ENCODE measurements around the gene RIT2. TPM values are rescaled to one million over a fixed set of nuclear protein-coding genes. Genes with fewer than 3 reads are reported as not detected.

The RIT2 gene
- total RNA-seq, 2 donors from 2014 or later, result not detected

DNA sequence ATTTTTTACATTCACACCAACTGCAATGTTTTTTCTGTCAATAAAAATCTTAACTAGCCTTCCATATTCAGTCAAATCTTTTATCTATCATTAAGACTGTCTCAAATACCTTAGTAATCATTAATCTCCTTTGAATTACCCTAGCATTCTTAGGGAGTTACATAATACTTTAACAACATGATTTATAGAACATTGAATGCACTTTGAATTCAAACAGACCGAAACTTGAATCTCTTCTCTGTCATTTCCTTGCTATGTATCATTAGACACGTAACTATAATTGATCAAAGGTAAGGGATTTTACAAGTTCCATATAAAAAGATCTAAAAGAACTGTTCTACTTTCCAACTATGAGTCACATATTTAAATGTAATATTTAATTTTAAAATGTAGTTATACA is 330.9 kb downstream of the RIT2 start:
- no peaks in the 10 kb centered on the region for H3K36me3 Mint-ChIP-seq (ENCODE audit: low read depth)
- no peak for ATAC-seq (replicated peaks)
- no peak overlapping the region for H3K4me3 Mint-ChIP-seq
- H3K4me1 Mint-ChIP-seq, result no peaks in the 10 kb centered on the region
- H3K9me3 Mint-ChIP-seq, result peaks cover 4% of the 10 kb centered on the region
- H3K27me3 Mint-ChIP-seq, result no peaks in the 10 kb centered on the region
- no peak overlapping the region for H3K27ac Mint-ChIP-seq

DNA sequence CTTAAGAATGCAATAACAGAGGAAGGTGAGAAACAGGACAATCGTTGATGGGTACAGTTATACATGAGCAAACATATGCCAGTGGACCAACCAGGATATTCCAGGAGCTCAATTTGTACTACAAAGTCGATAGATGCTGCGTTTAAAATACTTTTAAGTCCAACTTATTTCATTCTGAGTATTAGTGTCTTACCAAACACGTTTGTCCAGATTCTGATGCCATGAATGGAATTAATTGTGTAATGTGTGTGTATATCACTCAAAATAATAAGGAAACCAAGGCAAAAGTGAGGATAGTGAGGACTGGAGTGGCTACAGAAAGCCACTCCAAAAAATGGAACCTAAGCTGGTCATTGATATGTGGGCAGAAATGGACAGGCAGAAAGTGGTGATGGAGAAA is 332.6 kb downstream of the RIT2 start:
- Mint-ChIP-seq H3K4me3 (no peak overlapping the region), H3K4me1 (no peaks in the 10 kb centered on the region), H3K9me3 (peaks cover 3% of the 10 kb centered on the region)

DNA sequence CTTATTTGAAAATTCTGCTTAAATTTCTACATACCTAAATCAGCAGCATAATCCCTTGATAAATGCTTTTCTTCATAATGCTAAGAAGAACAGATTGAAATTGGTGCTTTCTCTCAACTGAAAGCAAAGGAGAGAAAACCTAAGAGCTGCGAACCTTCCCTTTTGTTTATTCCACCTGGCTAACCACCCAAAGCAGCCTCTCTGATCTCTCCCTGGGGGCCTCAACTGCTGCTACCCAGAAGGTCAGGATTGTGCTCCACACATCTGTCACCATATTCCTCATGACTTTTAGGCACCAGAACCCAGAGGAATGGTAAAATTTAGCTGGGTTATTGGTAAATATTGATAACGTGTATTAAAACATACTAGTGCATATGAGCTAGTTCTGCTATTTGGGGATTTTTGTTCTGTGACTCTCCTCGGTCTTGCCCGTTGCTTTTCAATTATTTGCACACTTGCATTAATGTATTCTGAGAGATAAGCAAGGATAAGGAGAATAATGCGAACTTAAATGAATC is 334.1 kb downstream of the RIT2 start:
- Mint-ChIP-seq H3K27ac (no peak overlapping the region), H3K4me1 (no peaks in the 10 kb centered on the region), H3K9me3 (peaks cover 3% of the 10 kb centered on the region), H3K4me3 (no peak overlapping the region), H3K36me3 (ENCODE audit: low read depth) (no peaks in the 10 kb centered on the region), H3K27me3 (no peaks in the 10 kb centered on the region)
- ATAC-seq (replicated peaks), result no peak

More for the DNA sequence above, 332.6 kb downstream of the RIT2 start:
- Mint-ChIP-seq H3K27ac (no peak overlapping the region), H3K36me3 (ENCODE audit: low read depth) (no peaks in the 10 kb centered on the region), H3K27me3 (no peaks in the 10 kb centered on the region)
- ATAC-seq (replicated peaks), result no peak

DNA sequence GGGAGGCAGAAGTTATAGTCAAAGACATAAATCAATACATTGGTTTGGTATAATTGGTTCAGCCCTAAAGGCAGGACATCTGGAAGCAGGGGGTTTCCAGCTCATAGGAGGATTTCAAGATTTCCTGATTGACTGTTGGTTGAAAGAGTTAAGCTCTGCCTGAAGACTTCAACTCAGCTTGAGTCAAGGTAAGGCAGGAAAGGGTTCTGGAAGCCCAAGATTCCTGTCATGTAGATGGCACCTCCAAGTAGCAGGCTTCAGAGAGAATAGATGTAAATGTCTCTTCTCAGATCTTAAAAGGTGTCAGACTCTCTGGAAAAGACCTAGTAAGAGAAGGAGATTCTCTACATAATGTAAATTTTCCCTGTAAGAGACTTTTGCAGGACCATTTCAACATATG is 335.3 kb downstream of the RIT2 start:
- no peak for ATAC-seq (replicated peaks)
- Mint-ChIP-seq H3K36me3 (ENCODE audit: low read depth) (no peaks in the 10 kb centered on the region), H3K4me3 (no peak overlapping the region), H3K27ac (no peak overlapping the region), H3K4me1 (no peaks in the 10 kb centered on the region), H3K9me3 (no peaks in the 10 kb centered on the region), H3K27me3 (no peaks in the 10 kb centered on the region)

GRCh38 chr18:42778445-42779042 is 336.9 kb downstream of the RIT2 start:
- H3K4me3 Mint-ChIP-seq, result no peak overlapping the region
- H3K27ac Mint-ChIP-seq, result no peak overlapping the region
- no peaks in the 10 kb centered on the region for H3K4me1 Mint-ChIP-seq
- no peaks in the 10 kb centered on the region for H3K9me3 Mint-ChIP-seq
- H3K27me3 Mint-ChIP-seq, result no peaks in the 10 kb centered on the region
- no peaks in the 10 kb centered on the region for H3K36me3 Mint-ChIP-seq (ENCODE audit: low read depth)
- no peak for ATAC-seq (replicated peaks)

GRCh38 chr18:42778024-42778423 is 337.5 kb downstream of the RIT2 start:
- no peak for ATAC-seq (replicated peaks)
- no peak overlapping the region for H3K4me3 Mint-ChIP-seq
- H3K27ac Mint-ChIP-seq, result no peak overlapping the region
- no peaks in the 10 kb centered on the region for H3K27me3 Mint-ChIP-seq
- H3K36me3 Mint-ChIP-seq (ENCODE audit: low read depth), result no peaks in the 10 kb centered on the region
- no peaks in the 10 kb centered on the region for H3K9me3 Mint-ChIP-seq
- H3K4me1 Mint-ChIP-seq, result no peaks in the 10 kb centered on the region

- H3K9me3 Mint-ChIP-seq, result peaks cover 4% of the 10 kb centered on the region
- H3K27me3 Mint-ChIP-seq, result no peaks in the 10 kb centered on the region
- H3K4me1 Mint-ChIP-seq, result no peaks in the 10 kb centered on the region
- H3K27ac Mint-ChIP-seq, result no peak overlapping the region
- H3K4me3 Mint-ChIP-seq, result no peak overlapping the region
- H3K36me3 Mint-ChIP-seq (ENCODE audit: low read depth), result no peaks in the 10 kb centered on the region
- ATAC-seq (replicated peaks), result no peak
These were observed 341.6 kb downstream of the RIT2 start for GRCh38 chr18:42773870-42774269.

GRCh38 chr18:42771936-42772335 is 343.5 kb downstream of the RIT2 start:
- Mint-ChIP-seq H3K9me3 (peaks cover 4% of the 10 kb centered on the region), H3K27me3 (no peaks in the 10 kb centered on the region), H3K27ac (no peak overlapping the region), H3K4me3 (no peak overlapping the region), H3K4me1 (no peaks in the 10 kb centered on the region), H3K36me3 (ENCODE audit: low read depth) (no peaks in the 10 kb centered on the region)
- ATAC-seq (replicated peaks), result no peak

DNA sequence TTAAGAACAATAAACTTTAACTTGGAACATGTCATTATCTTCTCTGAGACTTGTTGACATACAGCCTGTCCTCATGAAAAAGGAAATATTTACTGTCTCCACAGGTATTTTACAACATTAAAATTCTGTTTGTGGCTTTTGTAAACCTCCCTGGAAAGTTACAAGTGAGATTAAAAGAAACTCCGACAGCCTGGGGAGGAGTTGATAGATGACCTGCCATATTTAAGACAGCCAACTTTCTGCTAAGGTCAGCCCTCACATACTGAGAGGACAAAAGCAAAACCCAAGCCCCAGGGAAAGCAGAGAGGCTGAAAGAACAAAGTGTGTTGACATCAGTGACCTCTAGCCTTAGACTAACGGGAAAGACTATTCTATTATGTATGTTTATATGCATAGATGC is 350.2 kb downstream of the RIT2 start:
- Mint-ChIP-seq H3K4me1 (no peaks in the 10 kb centered on the region), H3K27ac (no peak overlapping the region), H3K27me3 (no peaks in the 10 kb centered on the region), H3K4me3 (no peak overlapping the region), H3K9me3 (peaks cover 10% of the 10 kb centered on the region), H3K36me3 (ENCODE audit: low read depth) (no peaks in the 10 kb centered on the region)
- ATAC-seq (replicated peaks), result no peak

GRCh38 chr18:42760290-42760689 is 355.2 kb downstream of the RIT2 start:
- H3K9me3 Mint-ChIP-seq, result peaks cover 3% of the 10 kb centered on the region
- H3K4me3 Mint-ChIP-seq, result no peak overlapping the region
- no peak overlapping the region for H3K27ac Mint-ChIP-seq
- no peak for ATAC-seq (replicated peaks)
- H3K36me3 Mint-ChIP-seq (ENCODE audit: low read depth), result no peaks in the 10 kb centered on the region
- H3K4me1 Mint-ChIP-seq, result no peaks in the 10 kb centered on the region
- H3K27me3 Mint-ChIP-seq, result no peaks in the 10 kb centered on the region

GRCh38 chr18:42758852-42759251 is 356.6 kb downstream of the RIT2 start:
- no peak overlapping the region for H3K4me3 Mint-ChIP-seq
- H3K36me3 Mint-ChIP-seq (ENCODE audit: low read depth), result no peaks in the 10 kb centered on the region
- H3K4me1 Mint-ChIP-seq, result no peaks in the 10 kb centered on the region
- H3K27ac Mint-ChIP-seq, result no peak overlapping the region
- peaks cover 3% of the 10 kb centered on the region for H3K9me3 Mint-ChIP-seq
- ATAC-seq (replicated peaks), result no peak
- no peaks in the 10 kb centered on the region for H3K27me3 Mint-ChIP-seq

DNA sequence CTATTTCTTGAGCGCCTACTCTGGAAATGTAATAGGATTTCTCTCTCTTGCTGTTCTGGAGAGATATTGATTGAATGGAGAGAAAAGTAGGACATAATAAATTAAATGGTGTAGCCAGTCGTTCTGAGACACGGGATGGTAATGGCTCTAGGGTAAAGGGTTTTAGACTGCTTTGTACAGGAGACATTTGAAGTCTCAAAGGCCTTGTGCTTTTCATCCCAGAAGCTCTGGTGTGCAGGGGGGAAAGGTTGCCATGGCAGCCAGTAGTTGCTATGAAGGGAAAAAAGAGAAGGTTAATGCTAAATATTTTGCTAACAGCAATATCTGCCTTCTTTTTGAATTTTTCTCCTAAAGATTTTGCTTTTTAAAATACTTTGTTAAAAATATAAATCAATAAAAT is 359.3 kb downstream of the RIT2 start:
- Mint-ChIP-seq H3K27me3 (no peaks in the 10 kb centered on the region), H3K4me3 (no peak overlapping the region), H3K4me1 (no peaks in the 10 kb centered on the region), H3K9me3 (peaks cover 3% of the 10 kb centered on the region), H3K36me3 (ENCODE audit: low read depth) (no peaks in the 10 kb centered on the region), H3K27ac (no peak overlapping the region)
- ATAC-seq (replicated peaks), result no peak

DNA sequence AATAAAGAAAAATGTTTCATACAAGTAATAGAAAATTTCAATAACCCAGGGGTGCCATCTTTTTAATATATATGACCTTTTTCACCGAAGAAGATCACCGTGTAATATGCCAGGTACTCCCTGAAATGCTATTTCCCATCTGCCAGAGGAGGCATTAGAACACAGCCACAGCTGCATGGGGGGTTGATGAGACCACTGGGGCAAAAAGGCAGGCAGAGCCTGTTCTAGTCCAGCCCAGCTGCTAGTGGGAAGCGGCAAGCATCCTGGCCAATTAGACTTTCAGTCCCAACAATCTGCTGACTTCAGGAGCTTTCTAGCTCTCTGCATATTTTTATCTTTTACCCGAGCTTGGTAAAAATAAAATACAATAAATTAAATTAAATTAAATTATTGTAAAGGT is 362.6 kb downstream of the RIT2 start:
- Mint-ChIP-seq H3K9me3 (peaks cover 3% of the 10 kb centered on the region), H3K36me3 (ENCODE audit: low read depth) (no peaks in the 10 kb centered on the region), H3K4me3 (no peak overlapping the region), H3K27ac (no peak overlapping the region), H3K4me1 (no peaks in the 10 kb centered on the region), H3K27me3 (no peaks in the 10 kb centered on the region)
- no peak for ATAC-seq (replicated peaks)

DNA sequence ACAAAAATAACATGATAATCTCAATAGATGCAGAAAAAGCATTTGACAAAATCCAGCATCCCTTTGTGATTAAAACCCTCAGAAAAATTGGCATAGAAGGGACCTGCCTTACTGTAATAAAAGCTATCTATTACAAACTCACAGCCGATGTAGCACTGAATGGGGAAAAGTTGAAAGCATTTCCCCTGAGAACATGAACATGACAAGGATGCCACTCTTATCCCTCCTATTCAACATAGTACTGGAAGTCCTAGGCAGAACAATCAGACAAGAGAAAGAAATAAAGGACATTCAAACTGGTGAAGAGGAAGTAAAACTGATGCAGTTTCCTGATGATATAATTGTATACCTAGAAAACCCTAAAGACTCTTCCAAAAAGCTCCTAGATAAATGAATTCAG is 368.7 kb downstream of the RIT2 start:
- no peak for ATAC-seq (replicated peaks)
- Mint-ChIP-seq H3K9me3 (peaks cover 3% of the 10 kb centered on the region), H3K4me3 (no peak overlapping the region), H3K27ac (no peak overlapping the region), H3K27me3 (no peaks in the 10 kb centered on the region), H3K4me1 (no peaks in the 10 kb centered on the region), H3K36me3 (ENCODE audit: low read depth) (no peaks in the 10 kb centered on the region)

GRCh38 chr18:42745931-42746330 is 369.6 kb downstream of the RIT2 start:
- Mint-ChIP-seq H3K4me3 (no peak overlapping the region), H3K9me3 (peaks cover 3% of the 10 kb centered on the region), H3K27me3 (no peaks in the 10 kb centered on the region), H3K4me1 (no peaks in the 10 kb centered on the region), H3K36me3 (ENCODE audit: low read depth) (no peaks in the 10 kb centered on the region), H3K27ac (no peak overlapping the region)
- no peak for ATAC-seq (replicated peaks)

DNA sequence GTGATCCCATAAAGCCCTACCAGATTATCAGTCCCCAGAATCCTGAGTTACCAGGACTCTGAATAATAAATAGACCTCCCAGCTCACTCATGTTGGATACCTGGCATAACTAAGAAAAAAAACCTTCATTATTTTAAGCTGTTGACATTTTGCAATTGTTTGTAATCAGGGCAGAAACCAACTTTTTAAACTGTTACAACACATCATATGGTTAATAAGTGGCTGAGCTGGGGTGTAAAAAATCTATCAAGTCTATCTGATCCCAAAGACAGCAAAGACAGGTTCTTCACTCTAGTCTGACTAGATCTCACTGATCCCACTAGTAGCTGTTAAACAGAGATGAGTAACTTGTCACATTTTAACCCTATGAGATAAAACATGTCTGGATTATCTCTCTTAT is 370.3 kb downstream of the RIT2 start:
- Mint-ChIP-seq H3K36me3 (ENCODE audit: low read depth) (no peaks in the 10 kb centered on the region), H3K27ac (no peak overlapping the region), H3K9me3 (peaks cover 3% of the 10 kb centered on the region), H3K4me3 (no peak overlapping the region), H3K4me1 (no peaks in the 10 kb centered on the region), H3K27me3 (no peaks in the 10 kb centered on the region)
- no peak for ATAC-seq (replicated peaks)

Data from activated T-helper 17 cell treated with anti-CD3 and anti-CD28 coated beads, Interleukin-2, amount 50 U/mL, for 72 hours (primary cell).